Measurements from ENCODE around the gene HIRA. TPM values are rescaled to one million over a fixed set of nuclear protein-coding genes. Genes with fewer than 3 reads are reported as not detected.

Gene HIRA
- total RNA-seq, 2 donors from 2014 or later = 10.6 to 12.9 TPM

DNA sequence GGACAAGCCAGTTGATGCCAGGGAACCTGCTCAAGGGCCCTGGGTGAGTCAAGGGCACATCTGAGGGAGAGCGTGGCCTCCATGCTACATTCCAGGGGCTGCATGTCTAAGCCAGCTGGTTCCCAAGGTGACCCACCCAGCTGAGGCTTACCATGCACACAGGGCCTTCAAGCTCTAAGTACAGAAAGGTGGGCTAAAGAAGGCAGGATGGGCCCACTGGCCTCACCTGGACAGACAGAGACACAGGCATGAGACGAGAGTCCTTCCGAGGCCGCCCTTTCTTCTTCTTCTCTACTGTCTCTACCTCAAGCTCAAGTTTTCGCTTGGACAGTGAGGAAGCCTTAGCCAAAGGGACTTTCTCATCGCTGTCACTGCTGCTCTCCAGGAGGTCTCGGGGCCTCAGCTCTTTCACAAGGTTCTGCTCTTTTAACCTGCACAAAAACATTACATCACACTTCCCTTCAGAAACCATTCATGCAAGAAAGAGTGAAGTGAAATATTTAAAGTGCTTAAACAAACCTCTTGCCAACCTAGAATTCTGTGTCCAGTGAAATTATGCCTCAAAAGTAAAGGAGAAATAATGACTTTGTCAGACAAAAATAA, 69.9 kb downstream of the HIRA start:
- TF ChIP-seq POLR2A (IDR thresholded peaks at IDR 0.05) = no peak
- TF ChIP-seq, protein P1, sequence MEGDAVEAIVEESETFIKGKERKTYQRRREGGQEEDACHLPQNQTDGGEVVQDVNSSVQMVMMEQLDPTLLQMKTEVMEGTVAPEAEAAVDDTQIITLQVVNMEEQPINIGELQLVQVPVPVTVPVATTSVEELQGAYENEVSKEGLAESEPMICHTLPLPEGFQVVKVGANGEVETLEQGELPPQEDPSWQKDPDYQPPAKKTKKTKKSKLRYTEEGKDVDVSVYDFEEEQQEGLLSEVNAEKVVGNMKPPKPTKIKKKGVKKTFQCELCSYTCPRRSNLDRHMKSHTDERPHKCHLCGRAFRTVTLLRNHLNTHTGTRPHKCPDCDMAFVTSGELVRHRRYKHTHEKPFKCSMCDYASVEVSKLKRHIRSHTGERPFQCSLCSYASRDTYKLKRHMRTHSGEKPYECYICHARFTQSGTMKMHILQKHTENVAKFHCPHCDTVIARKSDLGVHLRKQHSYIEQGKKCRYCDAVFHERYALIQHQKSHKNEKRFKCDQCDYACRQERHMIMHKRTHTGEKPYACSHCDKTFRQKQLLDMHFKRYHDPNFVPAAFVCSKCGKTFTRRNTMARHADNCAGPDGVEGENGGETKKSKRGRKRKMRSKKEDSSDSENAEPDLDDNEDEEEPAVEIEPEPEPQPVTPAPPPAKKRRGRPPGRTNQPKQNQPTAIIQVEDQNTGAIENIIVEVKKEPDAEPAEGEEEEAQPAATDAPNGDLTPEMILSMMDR (IDR thresholded peaks at IDR 0.05) = no peak
- ATAC-seq (no peak), DNase-seq (no peak)
- Histone ChIP-seq H3K9me3 (no peaks in the 10 kb centered on the region), H3K27me3 (no peaks in the 10 kb centered on the region), H3K4me1 (no peaks in the 10 kb centered on the region), H3K36me3 (replicated peaks in 1 of 2; ENCODE audit: insufficient read depth in 1 of 2, low read depth in 2 of 2) (peaks cover 4 to 21% of the 10 kb centered on the region in 2 donors), H3K4me3 (no peak overlapping the region), H3K27ac (no peak overlapping the region)
- intact Hi-C loops (cut with DNase I) = no loop called here
- WGBS, 2 donors = 92 to 97% methylated on average over 7 of the region's 7 CpGs

DNA sequence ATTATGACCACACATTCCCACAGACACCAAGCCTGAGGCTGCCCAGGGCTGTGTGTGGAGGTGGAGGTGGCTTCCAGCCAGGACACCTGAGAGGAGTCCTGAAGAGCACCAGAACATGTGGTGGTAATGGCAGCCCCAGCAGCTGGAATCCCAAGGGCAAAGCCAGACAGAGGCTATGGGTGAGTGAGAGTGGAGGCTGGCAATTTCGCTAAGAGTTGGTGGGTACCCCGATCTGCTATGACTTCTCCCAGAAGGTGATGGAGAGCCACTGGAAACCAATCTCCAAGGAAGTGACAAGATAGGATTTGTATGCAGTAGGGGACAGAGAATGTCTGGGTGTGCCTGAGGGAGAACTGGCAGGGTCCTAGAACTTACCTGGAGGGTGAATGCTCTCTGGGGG, 70.7 kb downstream of the HIRA start:
- Histone ChIP-seq H3K9me3 (no peaks in the 10 kb centered on the region), H3K4me1 (no peaks in the 10 kb centered on the region), H3K27me3 (no peaks in the 10 kb centered on the region), H3K4me3 (no peak overlapping the region), H3K27ac (no peak overlapping the region), H3K36me3 (replicated peaks in 1 of 2; ENCODE audit: insufficient read depth in 1 of 2, low read depth in 2 of 2) (peaks cover 7 to 21% of the 10 kb centered on the region in 2 donors)
- DNase-seq (no peak), ATAC-seq (no peak)
- TF ChIP-seq, protein P1 (IDR thresholded peaks at IDR 0.05) = no peak
- no peak for TF ChIP-seq POLR2A (IDR thresholded peaks at IDR 0.05)
- intact Hi-C loops (cut with DNase I) = no loop called here
- WGBS, 2 donors = 90 to 91% methylated on average over 2 of the region's 2 CpGs

DNA sequence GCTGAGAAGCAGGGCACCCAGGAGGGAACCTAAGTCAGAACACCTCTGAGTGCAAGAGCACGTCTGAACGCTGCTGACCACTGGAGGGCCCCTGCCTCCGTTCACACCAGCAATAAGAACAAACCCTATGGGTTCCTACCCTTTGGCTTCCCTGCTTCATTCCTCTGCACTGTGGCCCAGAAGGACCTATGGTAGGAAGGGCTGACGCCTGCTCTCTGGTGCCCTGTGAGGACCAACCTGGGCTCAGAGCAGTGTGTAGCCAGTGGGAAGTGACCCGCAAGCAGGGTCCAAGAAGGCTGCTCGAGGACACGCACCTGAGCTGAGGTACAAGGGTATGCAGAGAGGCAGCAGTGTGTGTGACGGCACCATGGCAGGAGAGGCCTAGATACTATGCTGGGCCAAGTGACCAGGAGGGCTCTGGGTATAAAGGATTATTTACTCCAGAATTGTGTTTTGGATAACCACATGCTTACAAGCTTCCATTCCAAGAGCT, 71.2 kb downstream of the HIRA start:
- intact Hi-C loops (cut with DNase I) = no loop called here
- H3K36me3 ChIP-seq (replicated peaks in 1 of 2; ENCODE audit: insufficient read depth in 1 of 2, low read depth in 2 of 2) = peaks cover 7 to 26% of the 10 kb centered on the region in 2 donors

DNA sequence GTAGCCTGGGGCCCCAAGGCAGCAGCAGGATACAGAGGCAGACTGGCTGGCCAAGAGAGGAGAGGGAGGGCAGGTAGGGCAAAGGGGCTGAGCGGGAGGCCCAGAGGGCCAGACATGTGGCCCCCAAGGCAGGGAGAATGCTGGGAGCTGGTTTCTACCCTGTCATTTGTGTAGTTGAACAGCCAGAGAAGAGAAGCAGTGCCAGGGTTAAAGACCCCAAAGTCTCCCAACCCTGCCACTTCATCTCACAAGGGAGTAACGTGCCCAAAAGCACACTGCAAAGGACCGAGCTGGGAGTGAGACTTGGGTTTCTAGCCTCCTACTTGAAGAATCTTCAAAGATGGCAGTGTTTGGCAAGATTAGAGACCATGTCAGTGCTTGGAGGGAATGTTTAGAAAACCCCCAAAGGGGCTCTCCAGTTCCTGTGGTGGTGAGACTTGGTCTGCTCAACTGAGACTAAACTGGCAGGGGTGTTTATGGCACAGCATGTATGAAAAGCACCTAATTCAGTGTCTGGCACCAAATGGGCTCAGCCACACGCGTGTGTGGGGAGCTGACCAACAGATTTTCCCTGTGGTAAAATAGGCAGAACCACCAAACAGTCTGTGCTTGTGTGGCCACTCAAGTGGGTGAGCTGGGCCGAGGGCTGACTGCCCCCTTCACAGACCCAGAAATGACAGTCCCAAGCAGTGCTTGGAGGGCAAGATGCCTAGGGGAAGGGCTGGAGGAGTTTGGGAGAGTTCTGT, 71.8 kb downstream of the HIRA start:
- Histone ChIP-seq H3K27me3 (no peaks in the 10 kb centered on the region), H3K27ac (no peak overlapping the region), H3K4me1 (no peaks in the 10 kb centered on the region), H3K4me3 (no peak overlapping the region), H3K36me3 (replicated peaks in 1 of 2; ENCODE audit: insufficient read depth in 1 of 2, low read depth in 2 of 2) (peaks cover 7 to 26% of the 10 kb centered on the region in 2 donors), H3K9me3 (no peaks in the 10 kb centered on the region)
- 97 to 100% methylated on average over 6 of the region's 6 CpGs for WGBS, 2 donors
- intact Hi-C loops (cut with DNase I) = no loop called here
- TF ChIP-seq POLR2A (IDR thresholded peaks at IDR 0.05) = no peak
- TF ChIP-seq, protein P1 (IDR thresholded peaks at IDR 0.05) = no peak
- ATAC-seq (no peak), DNase-seq (no peak)

More for the DNA sequence above, 71.2 kb downstream of the HIRA start:
- Histone ChIP-seq H3K9me3 (no peaks in the 10 kb centered on the region), H3K4me1 (no peaks in the 10 kb centered on the region), H3K4me3 (no peak overlapping the region), H3K27me3 (no peaks in the 10 kb centered on the region), H3K27ac (no peak overlapping the region)
- WGBS, 2 donors = 93 to 100% methylated on average over 4 to 8 of the region's 8 CpGs
- DNase-seq = no peak
- TF ChIP-seq POLR2A (IDR thresholded peaks at IDR 0.05) = no peak
- TF ChIP-seq, protein P1 (IDR thresholded peaks at IDR 0.05) = no peak
- ATAC-seq = no peak
